Hindlimb muscle (tissue), 1 donor: Measurements from ENCODE around the gene MUC5AC. TPM values are rescaled to one million over a fixed set of nuclear protein-coding genes. Genes with fewer than 3 reads are reported as not detected.

Experiments
- DNase-seq: peaks from one replicate; pipeline ENCODE4 v3.0.0-alpha.2; 2013
- polyA plus RNA-seq: library from polyadenylated mRNA; unstranded; fragments of 120-200 nt; gene quantifications from one replicate; pipeline ENCODE4 v1.2.1, GENCODE V29; 2013; ENCODE audit not compliant: insufficient read length

MUC5AC gene
- polyA plus RNA-seq, 1 donor, result not detected

DNA sequence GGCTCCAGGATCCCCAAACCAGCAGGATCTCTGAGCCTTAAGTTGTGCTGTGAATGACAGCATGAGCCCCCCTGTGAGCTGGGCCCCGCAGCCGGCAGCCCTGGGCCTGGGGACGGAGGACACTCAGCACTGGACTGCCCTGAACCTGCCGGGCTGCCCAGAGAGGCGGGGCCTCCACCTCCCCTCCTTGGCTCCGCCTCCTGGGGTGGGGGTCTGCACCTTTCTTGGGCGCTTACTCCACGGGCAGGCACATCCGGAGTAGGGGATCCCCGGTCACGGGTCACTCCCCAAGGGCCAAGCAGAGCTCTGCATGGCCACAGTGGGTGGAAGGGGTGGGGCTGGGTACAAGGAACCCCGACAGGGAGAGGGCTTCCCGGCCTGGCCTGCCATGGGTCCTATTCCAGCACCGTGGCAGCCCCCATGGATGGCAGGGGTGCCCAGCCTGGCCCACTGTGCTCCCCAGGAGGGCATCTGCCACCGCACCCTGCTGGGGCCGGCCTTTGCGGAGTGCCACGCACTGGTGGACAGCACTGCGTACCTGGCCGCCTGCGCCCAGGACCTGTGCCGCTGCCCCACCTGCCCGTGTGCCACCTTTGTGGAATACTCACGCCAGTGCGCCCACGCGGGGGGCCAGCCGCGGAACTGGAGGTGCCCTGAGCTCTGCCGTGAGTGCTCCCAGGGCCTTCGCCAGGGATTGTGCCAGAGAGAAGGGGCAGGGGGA is 70.5 kb downstream of the MUC5AC start:
- DNase-seq, result no peak

DNA sequence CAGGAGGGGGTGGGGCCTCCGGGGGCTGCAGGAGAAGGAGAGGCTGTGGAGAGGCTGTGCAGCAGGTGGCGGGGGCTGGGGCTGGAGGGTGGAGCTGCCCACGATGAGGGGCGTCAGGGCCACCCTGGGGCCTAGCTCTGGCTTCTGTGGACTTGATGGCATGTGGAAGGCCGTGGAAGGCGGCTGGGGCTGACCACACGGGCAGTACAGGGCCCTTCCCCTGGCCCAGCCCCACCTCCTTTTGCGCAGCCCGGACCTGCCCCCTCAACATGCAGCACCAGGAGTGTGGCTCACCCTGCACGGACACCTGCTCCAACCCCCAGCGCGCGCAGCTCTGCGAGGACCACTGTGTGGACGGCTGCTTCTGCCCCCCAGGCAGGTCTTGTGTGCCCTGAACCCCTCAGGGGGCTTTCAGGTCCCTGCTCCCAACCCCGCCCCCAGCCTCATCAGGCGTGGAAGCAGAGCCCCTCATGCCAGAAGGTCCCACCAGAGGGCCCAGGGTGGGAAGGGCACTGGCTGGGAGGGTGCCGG is 71.2 kb downstream of the MUC5AC start:
- DNase-seq, result no peak

DNA sequence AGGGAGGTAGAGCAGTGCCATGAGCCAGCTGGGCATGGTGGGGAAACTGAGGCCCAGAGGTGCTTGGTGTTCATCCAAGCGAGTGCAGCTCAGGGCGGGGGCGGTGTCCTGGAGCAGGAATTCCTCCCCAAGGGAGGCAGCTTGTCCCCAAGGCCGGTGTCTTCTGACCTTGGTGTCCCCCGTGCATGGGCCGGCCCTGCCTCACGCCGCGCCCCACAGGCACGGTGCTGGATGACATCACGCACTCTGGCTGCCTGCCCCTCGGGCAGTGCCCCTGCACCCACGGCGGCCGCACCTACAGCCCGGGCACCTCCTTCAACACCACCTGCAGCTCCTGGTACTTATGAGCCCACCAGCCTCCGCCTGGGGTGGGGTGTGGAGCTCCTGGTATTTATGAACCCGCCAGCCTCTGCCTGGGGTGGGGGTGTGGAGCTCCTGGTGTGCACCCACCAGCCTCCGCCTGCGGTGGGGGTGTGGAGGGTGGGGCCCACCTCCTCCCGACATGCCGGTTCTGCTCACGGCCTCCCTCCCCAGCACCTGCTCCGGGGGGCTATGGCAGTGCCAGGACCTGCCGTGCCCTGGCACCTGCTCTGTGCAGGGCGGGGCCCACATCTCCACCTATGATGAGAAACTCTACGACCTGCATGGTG is 71.8 kb downstream of the MUC5AC start:
- DNase-seq, result no peak

DNA sequence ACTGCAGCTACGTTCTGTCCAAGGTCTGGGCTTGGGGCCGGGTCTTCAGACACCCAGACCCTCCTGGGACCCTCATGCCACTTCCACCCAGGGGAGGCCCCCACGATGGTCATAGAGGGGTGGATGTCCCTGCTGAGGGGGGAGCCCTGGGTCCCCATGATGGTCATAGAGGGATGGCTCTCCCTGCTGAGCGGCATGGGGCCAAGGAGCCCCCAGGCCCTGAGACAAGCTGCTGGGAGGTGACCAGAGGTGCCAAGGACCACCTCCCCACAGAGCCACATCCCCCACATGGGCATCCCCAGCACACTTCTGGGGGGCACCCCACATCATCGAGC is 72.3 kb downstream of the MUC5AC start:
- DNase-seq, result no peak

DNA sequence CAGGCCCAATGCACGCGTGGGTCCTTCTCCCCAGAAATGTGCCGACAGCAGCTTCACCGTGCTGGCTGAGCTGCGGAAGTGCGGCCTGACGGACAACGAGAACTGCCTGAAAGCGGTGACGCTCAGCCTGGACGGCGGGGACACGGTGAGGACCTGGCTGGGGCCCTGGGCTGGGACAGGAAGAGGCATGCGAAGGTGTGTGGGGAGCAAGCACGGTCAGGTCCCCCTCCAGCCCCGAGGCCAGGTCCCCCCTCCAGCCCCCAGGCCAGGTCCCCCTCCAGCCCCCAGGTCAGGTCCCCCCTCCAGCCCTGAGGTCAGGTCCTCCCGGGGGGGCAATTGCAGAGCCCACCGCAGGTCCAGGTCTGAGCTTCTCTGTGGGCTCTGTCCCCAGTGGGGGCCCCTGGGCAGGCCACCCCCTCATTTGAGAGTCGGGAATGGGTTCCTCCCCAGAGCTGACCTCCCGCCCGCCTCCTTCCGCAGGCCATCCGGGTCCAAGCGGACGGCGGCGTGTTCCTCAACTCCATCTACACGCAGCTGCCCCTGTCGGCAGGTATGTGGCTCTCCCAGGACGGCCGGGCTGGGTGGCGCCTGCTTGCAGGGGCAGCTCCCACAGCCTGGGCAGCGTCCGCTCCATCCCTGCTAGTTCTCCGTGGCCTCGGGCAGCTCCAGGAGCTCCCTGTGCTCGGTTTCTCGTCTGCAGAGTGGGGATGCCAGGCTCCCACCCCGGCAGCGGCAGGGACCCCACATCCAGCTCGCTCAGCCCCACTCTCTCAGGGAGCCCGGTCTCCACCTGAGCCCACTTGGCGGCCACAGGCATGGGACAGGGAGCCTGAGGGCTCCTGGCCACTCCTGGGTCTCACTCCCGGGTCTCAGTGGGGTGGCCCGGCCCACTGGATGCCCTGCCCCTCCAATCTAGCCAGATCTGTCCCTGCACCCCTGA is 73.0 kb downstream of the MUC5AC start:
- no peak for DNase-seq

DNA sequence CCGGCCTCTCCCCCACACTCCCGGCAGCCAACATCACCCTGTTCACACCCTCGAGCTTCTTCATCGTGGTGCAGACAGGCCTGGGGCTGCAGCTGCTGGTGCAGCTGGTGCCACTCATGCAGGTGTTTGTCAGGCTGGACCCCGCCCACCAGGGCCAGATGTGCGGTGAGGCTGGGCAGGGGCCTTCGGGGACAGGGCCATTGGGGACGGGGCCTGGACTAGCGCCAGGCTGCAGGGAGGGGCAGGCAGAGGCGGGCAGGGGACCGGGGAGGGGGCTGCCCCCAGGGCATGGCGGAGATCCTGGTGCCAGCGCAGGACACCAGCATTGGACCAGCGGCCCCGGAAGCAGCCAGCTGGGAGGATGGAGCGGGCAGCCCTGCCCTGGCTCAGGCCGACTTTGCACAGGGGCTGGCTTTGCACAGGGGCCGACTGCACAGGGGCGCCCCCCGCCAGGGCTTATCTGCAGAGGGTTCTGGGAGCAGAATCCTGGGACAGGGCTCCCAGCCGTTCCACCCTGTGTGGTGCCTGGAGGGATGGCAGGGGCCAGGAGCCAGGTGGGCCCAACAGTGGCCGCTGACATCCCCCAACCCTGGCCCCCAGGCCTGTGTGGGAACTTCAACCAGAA is 73.8 kb downstream of the MUC5AC start:
- no peak for DNase-seq

DNA sequence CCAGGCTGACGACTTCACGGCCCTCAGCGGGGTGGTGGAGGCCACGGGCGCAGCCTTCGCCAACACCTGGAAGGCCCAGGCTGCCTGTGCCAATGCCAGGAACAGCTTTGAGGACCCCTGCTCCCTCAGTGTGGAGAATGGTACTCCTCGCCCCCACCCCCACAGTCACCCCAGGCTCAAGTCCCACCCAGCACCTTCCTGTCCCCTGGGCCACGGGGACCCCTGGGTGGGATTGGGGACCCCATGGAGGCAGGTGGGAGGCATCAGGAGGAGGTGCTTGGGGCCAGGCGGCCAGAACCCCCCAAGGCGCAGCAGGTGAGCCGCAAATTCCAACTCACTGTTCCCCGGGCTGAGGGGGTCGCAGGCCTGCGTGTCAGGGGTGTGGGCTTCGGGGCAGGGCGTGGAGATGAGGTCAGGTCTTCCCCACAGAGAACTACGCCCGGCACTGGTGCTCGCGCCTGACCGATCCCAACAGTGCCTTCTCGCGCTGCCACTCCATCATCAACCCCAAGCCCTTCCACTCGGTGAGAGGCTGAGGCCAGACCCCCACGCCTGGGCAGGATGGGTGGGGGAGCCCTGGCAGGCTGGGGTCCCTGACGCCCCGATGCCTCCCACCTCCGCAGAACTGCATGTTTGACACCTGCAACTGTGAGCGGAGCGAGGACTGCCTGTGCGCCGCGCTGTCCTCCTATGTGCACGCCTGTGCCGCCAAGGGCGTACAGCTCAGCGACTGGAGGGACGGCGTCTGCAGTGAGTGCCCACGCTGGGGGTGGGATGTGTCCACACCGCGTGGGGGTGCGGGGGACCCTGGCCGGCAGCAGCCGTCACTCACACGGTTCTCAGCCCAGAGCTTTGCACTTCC is 74.5 kb downstream of the MUC5AC start:
- no peak for DNase-seq

DNA sequence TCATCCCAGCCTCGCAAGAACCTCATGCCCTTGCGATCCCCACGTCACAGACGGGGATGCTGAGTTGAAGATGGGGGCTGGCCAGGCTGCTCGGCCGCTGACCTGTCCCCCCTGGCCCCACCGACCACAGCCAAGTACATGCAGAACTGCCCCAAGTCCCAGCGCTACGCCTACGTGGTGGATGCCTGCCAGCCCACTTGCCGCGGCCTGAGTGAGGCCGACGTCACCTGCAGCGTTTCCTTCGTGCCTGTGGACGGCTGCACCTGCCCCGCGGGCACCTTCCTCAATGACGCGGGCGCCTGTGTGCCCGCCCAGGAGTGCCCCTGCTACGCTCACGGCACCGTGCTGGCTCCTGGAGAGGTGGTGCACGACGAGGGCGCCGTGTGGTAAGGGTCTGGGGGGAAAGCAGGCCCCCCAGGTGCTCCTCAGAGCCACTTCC is 75.1 kb downstream of the MUC5AC start:
- no peak for DNase-seq

DNA sequence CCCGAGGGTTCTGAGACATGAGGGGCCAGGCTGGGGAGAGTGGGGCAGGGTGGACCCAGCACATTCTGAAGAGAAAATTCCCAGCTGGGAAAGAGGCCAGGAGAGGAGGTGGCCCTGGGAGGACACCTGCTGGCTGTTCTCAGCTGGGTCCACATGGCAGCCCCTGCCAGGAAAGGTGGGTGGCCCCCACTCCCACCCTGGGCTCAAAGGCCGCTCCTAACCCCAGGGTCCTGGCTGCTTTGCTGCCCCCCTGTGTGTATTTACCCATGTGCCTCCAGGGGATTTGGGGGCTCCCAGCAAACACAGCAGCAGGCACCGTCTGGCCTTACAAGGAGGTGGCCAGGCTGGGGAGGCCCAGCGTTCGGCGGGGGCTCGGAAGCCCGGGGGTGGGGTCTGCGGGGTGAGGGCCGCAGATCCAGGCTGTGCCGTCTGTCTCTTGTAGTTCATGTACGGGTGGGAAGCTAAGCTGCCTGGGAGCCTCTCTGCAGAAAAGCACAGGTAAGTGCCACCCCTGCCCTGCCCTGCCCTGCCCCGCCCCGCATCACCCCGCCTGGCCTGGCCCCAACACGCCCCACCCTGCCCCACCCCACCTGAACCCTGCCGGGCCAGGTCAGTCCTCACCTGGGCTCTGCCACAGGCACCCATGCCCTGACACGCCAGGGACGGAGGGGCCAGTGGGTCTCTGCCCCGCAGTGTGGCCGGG is 75.7 kb downstream of the MUC5AC start:
- DNase-seq, result no peak

DNA sequence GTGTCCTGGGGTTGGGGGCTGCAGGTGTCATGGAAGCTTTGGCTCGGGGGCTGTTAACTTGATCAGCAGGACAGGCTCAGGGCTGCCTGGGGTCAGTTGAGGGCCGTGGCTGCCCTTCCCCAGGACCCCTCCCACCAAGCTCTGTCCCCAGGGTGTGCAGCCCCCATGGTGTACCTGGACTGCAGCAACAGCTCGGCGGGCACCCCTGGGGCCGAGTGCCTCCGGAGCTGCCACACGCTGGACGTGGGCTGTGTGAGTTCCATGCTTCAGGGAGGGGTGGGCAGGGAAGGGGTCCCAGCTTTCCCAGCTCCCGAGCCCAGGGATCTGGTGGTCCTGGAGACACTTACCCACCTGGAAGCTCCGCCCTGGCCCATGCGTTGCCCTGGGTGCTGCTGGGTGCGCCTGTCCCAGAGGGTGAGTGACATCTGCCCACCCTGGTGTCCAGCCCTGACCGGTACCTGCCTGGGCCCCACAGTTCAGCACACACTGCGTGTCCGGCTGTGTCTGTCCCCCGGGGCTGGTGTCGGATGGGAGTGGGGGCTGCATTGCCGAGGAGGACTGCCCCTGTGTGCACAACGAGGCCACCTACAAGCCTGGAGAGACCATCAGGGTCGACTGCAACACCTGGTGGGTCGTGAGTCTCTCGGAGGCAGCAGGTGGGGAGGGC is 76.4 kb downstream of the MUC5AC start:
- no peak for DNase-seq

DNA sequence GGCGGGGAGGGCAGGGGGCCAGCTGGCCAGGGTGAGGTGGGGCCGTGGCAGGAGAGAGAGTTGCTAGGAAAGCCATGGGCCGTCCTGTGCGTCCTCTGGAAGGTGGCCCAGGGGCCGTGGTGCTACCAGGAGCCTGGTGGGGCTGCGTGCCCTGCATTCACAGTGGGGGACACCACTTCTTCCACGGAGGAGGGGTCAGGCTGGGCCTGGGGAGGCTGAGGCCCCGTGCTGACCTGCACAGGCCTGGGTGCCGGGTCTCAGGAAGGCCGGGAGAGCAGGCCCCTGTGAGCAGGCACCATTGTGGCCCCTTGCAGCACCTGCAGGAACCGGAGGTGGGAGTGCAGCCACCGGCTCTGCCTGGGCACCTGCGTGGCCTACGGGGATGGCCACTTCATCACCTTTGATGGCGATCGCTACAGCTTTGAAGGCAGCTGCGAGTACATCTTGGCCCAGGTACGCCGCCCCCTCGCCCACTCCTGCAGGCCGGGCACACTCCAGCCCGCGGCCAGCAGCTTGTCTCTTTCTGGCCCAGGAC is 77.1 kb downstream of the MUC5AC start:
- no peak for DNase-seq

DNA sequence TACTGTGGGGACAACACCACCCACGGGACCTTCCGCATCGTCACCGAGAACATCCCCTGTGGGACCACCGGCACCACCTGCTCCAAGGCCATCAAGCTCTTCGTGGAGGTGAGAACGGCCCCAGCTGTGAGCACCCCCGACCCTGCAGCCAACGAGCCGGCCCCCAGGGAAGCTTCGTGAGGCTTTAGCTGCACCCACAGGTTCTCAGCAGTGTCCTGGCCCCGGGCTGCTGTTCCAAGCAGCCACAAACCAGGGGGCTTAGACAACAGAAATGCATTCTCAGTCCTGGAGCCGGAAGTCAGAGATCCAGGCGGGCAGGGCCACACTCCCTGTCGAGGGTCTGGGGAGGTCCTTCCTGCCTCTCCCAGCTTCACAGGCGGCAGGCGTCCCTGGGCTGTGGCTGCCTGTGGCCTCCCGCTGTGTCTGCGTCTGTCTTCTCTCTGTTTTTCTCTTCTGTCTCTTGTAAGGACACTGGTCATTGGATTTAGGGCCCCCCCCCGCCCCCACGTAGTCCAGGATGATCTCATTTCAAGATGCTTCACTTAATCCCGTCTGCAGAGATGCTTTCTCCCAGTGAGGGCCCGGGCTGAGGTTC is 77.7 kb downstream of the MUC5AC start:
- DNase-seq, result no peak

DNA sequence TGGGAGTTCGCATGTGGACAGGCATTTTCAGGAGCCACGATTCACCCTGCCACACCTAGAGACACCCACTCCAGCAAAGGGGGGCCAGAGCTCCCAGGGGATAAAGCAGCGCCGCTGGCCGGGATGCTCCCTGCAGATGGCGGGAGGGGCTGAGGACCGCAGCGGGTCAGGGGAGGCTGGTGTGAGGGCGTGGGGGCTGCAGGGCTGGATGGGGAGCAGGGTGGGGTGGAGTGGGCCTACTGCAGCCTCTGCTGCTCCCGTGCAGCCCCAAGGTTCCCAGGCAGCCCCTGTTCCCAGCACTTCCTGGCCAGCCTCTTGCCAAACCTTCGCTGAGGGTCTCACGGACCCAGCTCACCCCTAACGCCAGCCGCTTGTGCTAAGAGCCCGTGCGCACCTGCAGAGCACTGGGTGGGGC is 78.2 kb downstream of the MUC5AC start:
- DNase-seq, result no peak

DNA sequence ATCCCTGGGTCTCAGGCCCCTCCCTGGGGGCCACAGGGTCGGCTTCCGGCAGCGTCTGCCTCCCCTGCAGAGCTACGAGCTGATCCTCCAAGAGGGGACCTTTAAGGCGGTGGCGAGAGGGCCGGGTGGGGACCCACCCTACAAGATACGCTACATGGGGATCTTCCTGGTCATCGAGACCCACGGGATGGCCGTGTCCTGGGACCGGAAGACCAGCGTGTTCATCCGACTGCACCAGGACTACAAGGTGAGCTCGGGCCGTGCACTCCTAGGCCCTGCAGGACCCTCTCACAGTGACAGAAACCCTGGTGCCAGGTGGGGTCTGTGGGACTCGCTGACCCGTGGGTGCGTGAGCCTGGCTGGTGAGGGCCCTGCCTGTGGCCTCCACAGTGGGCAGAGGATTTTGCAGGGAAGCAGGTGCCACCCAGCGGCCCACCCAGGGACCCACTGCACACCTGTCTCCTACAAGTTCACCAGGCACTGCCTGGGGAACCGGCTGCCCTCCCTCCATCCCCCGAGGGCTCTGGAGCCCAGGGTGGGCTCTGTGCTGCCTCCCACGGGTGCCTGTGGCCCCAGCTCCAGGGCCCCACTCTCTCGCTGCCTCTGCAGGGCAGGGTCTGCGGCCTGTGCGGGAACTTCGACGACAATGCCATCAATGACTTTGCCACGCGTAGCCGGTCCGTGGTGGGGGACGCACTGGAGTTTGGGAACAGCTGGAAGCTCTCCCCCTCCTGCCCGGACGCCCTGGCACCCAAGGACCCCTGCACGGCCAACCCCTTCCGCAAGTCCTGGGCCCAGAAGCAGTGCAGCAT is 78.8 kb downstream of the MUC5AC start:
- DNase-seq, result no peak

DNA sequence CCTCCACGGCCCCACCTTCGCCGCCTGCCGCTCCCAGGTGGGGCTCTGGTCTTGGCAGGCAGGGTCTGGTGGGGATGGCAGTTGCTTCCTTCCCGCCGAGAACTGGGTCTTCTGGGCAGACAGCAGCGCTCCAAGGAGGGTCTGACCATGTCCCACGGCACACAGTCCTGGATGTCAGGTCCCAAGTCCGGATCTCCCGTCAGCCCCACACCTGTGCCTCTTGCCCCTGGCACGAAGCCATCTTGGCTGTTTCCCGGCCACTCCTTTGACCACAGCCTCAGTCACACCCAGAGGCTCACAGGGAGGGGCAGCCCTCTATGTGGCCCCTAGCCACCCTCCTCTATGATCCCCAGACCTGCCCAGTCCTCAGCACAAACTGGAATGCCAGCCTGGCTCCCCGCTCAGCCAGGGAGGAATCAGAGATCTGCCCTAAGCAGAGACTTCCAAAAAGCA is 79.4 kb downstream of the MUC5AC start:
- no peak for DNase-seq

DNA sequence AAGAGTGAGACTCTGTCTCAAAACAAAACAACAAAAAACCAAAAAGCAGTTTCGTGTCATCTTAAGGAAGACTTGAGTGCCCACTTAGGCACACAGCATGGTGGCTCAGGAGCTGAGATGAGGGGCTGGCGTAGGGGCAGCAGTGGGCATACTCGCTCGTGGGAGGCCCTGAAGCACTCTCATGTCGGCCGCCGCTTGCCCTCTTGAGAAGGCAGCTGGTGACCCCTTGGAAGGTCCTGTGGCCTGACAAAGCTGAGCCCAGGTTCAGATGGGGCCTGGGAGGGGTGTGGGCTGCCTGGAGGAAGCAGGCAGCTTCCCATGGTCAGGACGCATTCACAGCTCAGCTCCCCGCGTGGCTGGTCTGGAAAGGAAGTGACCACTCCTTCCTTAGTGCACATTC is 80.1 kb downstream of the MUC5AC start:
- DNase-seq, result no peak

DNA sequence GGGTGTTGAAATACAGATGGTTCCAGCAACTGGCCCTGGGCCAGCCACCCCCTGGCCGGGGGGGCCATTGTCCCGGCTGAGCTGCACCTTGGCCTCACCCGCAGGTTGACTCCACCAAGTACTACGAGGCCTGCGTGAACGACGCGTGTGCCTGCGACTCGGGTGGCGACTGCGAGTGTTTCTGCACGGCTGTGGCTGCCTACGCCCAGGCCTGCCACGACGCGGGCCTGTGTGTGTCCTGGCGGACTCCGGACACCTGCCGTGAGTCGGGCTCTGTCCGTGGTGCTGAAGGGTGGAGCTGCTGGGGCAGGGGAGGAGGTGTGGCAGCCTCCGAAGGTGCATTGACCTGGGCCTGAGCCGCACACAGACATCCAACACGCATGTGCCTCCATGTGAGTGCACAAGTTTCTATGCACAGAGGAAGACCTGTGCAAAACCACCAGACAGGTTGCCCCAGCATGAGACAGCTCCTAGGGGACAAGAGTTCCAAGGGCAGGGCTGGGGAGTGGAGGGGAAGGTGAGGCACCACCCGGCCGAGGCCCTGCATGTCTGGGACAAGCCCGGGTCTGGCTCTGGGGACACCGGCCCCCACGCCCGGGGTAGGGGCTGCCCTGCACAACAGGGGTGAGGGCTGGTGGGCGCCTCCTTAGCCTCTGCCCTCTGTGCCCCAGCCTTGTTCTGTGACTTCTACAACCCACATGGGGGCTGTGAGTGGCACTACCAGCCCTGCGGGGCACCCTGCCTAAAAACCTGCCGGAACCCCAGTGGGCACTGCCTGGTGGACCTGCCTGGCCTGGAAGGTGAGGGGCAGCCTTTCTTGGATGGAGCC is 81.2 kb downstream of the MUC5AC start:
- DNase-seq, result no peak
